SK-N-DZ (cell line): Measurements from ENCODE around the gene MTAP.
A peak's percentile ranks its signal among the peaks of the same experiment; 100 is the strongest.

Source experiments
- DNase-seq: peaks from one replicate; pipeline ENCODE4 v3.0.0-alpha.2; 2015; ENCODE audit warnings: low spot score

MTAP gene

DNA sequence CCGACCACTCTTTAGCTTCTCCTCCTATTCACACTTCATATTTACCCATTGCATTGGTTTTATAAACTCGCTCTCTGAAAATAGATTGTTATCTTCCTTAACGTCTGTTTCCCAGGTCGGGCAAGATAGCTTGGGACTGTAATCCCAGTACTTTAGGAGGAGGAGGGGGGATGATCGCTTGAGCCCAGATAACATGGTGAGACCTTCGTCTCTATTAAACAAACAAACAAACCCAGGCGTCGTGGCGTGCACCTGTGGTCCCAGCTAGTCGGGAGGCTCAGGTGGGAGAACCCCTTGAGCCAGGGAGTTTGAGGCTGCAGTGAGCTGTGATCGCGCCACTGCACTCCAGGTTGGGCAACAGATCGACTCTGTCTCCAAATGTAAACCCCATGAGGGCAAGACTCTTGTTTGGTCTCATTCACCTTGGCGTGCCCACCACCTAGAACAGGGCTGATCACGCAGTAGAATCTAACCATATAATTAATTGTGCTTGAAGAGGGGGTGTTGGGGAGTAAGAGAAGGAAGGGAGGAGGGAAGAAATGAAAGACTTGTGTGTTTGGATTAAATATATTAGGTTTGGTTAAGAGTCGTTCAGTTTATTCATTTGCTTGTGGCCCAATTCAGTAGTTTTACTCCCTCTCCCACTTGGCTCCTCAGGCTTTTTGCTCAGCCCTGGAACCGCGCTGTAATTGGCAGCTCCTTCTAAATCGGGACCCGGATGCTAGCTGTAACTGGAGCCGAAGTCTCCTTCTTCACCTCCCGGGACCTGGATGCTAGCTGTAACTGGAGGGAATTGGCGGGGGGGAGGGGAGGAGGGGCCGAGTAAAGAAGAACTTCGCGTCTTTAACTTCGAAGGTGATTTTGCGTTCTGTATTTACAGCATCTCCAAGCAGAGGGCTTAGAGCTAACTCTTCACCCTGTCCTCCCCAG lies 166.8 kb downstream of the MTAP start:
- no peak for DNase-seq

DNA sequence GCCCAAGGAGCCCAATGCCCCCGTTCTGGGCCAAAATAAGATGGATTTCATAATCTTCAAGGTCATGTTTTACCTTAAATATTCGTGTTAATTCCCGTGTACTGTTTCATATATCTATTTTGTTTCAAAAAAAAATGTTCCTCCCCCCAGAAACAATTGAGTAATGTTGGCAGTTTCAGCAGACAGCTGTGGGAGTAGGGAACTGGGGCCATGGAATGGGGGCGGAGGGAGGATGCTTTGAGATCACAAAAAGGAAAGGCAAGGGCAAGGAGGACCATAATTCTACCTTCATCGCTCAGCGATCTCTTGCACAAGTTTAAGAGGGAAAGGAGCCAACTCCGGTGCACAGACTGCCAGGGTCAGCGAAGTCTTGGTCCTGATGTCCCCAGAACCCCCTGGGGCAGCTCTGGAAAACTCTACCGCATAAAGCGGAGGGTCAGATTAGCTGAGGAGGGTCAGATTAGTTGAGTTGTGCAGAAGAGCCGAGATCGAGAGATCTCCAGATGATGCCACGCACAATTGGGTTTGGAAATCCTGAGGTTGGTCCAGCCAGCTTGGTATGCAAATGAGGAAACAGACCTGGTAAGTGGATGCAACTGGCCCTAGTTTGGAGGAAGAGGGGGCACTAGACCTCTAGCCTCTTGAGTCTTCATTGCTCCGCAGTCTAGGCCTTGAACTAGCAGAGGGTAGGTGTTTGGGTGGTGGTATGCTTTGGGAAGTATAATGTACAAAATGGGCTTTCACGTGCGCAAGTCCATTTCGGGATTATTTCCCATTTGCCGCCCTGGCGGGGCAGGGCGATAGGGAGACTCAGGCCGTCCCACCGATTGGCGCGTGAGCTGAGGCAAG lies 167.7 kb downstream of the MTAP start:
- no peak for DNase-seq

- no peak for DNase-seq
Observed at GRCh38 chr9:21970800-21971640, 168.6 kb downstream of the MTAP start.

DNA sequence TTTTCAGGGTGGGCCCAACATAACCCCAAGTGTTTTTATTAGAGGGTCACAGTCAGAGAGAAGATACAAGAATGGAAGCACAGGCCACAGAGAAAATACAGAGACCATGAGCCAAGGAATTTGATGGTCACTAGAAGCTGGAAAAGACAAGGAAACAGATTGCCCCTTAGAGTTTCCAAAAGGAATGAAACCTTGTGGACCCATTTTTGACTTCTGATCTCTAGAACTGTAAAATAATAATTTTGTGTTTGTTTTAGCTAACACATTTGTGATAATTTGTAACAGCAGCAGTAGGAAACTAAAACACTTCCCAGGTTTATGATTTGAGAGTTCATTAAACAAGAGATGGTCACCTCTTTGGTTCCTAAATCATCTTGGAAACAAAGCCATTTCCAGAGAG lies 169.9 kb downstream of the MTAP start:
- DNase-seq: no peak

GRCh38 chr9:21974343-21974721 lies 171.9 kb downstream of the MTAP start:
- DNase-seq: no peak

DNA sequence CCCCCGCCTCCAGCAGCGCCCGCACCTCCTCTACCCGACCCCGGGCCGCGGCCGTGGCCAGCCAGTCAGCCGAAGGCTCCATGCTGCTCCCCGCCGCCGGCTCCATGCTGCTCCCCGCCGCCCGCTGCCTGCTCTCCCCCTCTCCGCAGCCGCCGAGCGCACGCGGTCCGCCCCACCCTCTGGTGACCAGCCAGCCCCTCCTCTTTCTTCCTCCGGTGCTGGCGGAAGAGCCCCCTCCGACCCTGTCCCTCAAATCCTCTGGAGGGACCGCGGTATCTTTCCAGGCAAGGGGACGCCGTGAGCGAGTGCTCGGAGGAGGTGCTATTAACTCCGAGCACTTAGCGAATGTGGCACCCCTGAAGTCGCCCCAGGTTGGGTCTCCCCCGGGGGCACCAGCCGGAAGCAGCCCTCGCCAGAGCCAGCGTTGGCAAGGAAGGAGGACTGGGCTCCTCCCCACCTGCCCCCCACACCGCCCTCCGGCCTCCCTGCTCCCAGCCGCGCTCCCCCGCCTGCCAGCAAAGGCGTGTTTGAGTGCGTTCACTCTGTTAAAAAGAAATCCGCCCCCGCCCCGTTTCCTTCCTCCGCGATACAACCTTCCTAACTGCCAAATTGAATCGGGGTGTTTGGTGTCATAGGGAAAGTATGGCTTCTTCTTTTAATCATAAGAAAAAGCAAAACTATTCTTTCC lies 172.4 kb downstream of the MTAP start:
- DNase-seq: peak; percentile 30

DNA sequence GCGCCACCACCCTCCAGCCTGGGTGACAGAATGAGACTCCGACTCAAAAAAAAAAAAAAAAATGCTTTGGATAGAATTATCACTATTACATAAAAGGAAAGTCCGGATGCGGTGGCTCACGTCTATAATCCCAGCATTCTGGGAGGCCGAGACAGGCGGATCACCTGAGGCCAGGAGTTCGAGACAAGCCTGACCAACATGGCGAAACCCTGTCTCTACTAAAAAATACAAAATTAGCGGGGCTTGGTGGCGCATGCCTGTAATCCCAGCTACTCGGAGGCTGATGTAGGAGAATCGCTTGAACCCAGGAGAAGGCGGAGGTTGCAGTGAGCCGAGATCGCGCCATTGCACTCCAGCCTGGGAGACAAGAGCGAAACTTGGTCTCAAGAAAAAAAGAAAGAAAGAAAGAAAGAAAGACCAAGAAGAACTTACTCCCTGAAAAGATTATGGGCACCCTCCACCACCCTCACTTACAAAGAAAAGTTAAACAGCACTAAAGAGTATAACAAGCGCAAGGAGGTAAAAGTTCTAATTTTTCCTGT lies 174.0 kb downstream of the MTAP start:
- no peak for DNase-seq

DNA sequence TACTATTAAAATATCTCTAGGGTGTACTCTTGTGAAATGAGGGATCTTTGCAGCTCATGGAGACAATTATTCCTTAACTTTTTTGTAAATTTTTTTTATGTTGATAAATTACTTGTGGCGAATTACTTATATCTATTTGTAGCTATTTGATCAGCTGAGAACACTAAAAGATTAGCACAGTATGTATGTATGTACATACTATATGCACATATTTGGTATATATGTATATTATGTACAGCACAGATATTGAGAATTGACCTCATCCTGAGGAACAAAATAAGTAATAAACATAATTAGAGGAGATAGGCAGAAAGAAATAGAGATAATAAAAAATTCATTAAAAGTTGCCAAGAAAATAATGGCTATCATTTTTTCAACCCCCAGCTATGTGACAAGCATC lies 180.0 kb downstream of the MTAP start:
- no peak for DNase-seq

DNA sequence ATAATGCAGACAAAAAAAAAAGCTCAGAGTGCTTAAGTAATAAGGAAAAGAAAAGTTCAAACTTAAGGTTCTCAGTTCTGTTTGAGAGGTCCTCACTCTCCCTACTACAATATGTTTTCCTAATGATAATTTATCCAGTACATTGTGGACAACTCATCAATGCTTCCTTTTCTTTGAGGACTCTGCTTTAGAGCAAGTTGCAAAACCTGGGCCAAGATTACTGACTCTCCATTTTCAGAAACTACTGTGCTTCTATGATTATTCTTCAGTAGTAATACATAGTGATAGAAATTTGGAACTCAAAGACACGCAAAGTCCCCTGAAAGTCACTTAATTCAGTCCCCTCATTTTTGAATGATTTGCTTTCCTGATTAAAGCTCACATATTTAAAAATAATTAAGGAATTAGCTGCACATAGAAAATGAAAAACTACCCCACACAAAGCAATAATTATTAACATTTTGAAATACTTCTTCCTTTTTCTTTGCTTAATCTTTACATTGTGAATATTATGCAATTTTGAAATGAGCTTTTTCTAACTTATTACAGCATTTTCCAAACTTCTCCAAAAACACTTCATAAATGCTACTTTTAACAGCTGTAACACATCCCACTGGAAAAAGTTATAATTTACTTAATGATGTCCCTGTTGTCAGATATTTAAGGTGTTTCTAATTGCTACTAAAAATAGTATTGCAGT lies 180.6 kb downstream of the MTAP start:
- no peak for DNase-seq

GRCh38 chr9:21983561-21983935 lies 181.1 kb downstream of the MTAP start:
- DNase-seq: no peak

- DNase-seq: no peak
Observed at GRCh38 chr9:21984101-21984500, 181.7 kb downstream of the MTAP start.

GRCh38 chr9:21985964-21986667 lies 183.7 kb downstream of the MTAP start:
- DNase-seq: no peak
